WTC11 (cell line): ENCODE data around the gene WDR47.
A peak's percentile ranks its signal among the peaks of the same experiment; 100 is the strongest.

ENCODE experiments used
- AFF4 ChIP-seq: sonication (generic); formaldehyde crosslinking; IDR thresholded peaks from 2 replicates; pipeline ENCODE4 v1.8.1; 2023; ENCODE audit warnings: mild to moderate bottlenecking, missing genetic modification reagents, borderline replicate concordance
- ATF3 ChIP-seq: sonication (generic); formaldehyde crosslinking; conservative IDR thresholded peaks from 2 replicates; pipeline ENCODE4 v1.8.1; 2022; ENCODE audit warnings: mild to moderate bottlenecking, missing genetic modification reagents
- CTCF ChIP-seq: fragments of 200-600 bp; IDR thresholded peaks from 2 replicates; pipeline ENCODE4 v1.8.0; 2022; ENCODE audit warnings: antibody characterized with exemption
- E2F5 ChIP-seq: sonication (generic); formaldehyde crosslinking; IDR thresholded peaks from 2 replicates; pipeline ENCODE4 v1.8.1; 2022; ENCODE audit warnings: mild to moderate bottlenecking, moderate library complexity, missing genetic modification reagents
- FOXJ3 ChIP-seq: sonication (generic); formaldehyde crosslinking; IDR thresholded peaks from 2 replicates; pipeline ENCODE4 v1.9.0; 2021; ENCODE audit warnings: missing genetic modification reagents, mild to moderate bottlenecking, borderline replicate concordance
- MYBL2 ChIP-seq: sonication (generic); formaldehyde crosslinking; IDR thresholded peaks from 2 replicates; pipeline ENCODE4 v1.8.1; 2023; ENCODE audit warnings: mild to moderate bottlenecking, moderate library complexity, missing genetic modification reagents
- NR1H2 ChIP-seq: sonication (generic); formaldehyde crosslinking; IDR thresholded peaks from 2 replicates; pipeline ENCODE4 v1.9.0; 2021; ENCODE audit warnings: mild to moderate bottlenecking, moderate library complexity, missing genetic modification reagents
- SMAD3 ChIP-seq: sonication (generic); formaldehyde crosslinking; IDR thresholded peaks from 2 replicates; pipeline ENCODE4 v1.8.0; 2022; ENCODE audit warnings: missing genetic modification reagents, mild to moderate bottlenecking, borderline replicate concordance
- ZNF138 ChIP-seq: sonication (generic); formaldehyde crosslinking; conservative IDR thresholded peaks from 2 replicates; pipeline ENCODE4 v1.8.1; 2022; ENCODE audit warnings: mild to moderate bottlenecking, moderate library complexity, missing genetic modification reagents
- TF ChIP-seq, protein P1 (sequence below): sonication (generic); formaldehyde crosslinking; IDR thresholded peaks from 2 replicates; pipeline ENCODE4 v1.8.1; 2023; ENCODE audit warnings: mild to moderate bottlenecking, missing genetic modification reagents, moderate library complexity
- TF ChIP-seq, protein P2 (sequence below): sonication (generic); formaldehyde crosslinking; IDR thresholded peaks from 2 replicates; pipeline ENCODE4 v1.8.0; 2022; ENCODE audit warnings: missing genetic modification reagents

- no peak for TF ChIP-seq CTCF
- TF ChIP-seq NR1H2 (CRISPR knock-in tag) = no peak
- TF ChIP-seq E2F5 (CRISPR knock-in tag) = peak; percentile 49; the same call in 1 of the 2 replicates
- TF ChIP-seq SMAD3 (CRISPR knock-in tag) = no peak
- no peak for TF ChIP-seq AFF4
- no peak for TF ChIP-seq ZNF138 (CRISPR knock-in tag)
- TF ChIP-seq, protein P1, sequence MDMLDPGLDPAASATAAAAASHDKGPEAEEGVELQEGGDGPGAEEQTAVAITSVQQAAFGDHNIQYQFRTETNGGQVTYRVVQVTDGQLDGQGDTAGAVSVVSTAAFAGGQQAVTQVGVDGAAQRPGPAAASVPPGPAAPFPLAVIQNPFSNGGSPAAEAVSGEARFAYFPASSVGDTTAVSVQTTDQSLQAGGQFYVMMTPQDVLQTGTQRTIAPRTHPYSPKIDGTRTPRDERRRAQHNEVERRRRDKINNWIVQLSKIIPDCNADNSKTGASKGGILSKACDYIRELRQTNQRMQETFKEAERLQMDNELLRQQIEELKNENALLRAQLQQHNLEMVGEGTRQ (CRISPR knock-in tag) = no peak
- peak; percentile 59; the same call in 1 of the 2 replicates for TF ChIP-seq MYBL2 (CRISPR knock-in tag)
- no peak for TF ChIP-seq ATF3
- no peak for TF ChIP-seq FOXJ3 (CRISPR knock-in tag)
- TF ChIP-seq, protein P2, sequence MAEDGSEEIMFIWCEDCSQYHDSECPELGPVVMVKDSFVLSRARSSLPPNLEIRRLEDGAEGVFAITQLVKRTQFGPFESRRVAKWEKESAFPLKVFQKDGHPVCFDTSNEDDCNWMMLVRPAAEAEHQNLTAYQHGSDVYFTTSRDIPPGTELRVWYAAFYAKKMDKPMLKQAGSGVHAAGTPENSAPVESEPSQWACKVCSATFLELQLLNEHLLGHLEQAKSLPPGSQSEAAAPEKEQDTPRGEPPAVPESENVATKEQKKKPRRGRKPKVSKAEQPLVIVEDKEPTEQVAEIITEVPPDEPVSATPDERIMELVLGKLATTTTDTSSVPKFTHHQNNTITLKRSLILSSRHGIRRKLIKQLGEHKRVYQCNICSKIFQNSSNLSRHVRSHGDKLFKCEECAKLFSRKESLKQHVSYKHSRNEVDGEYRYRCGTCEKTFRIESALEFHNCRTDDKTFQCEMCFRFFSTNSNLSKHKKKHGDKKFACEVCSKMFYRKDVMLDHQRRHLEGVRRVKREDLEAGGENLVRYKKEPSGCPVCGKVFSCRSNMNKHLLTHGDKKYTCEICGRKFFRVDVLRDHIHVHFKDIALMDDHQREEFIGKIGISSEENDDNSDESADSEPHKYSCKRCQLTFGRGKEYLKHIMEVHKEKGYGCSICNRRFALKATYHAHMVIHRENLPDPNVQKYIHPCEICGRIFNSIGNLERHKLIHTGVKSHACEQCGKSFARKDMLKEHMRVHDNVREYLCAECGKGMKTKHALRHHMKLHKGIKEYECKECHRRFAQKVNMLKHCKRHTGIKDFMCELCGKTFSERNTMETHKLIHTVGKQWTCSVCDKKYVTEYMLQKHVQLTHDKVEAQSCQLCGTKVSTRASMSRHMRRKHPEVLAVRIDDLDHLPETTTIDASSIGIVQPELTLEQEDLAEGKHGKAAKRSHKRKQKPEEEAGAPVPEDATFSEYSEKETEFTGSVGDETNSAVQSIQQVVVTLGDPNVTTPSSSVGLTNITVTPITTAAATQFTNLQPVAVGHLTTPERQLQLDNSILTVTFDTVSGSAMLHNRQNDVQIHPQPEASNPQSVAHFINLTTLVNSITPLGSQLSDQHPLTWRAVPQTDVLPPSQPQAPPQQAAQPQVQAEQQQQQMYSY (CRISPR knock-in tag) = 0 out of 2 replicates have a peak, but pooled peaks have one; percentile 22
Observed at GRCh38 chr1:109090196-109091077, 48.5 kb upstream of the WDR47 start, which contains the start of gene TMEM167B.
